Measurements from ENCODE around the gene ACCS.

DNA sequence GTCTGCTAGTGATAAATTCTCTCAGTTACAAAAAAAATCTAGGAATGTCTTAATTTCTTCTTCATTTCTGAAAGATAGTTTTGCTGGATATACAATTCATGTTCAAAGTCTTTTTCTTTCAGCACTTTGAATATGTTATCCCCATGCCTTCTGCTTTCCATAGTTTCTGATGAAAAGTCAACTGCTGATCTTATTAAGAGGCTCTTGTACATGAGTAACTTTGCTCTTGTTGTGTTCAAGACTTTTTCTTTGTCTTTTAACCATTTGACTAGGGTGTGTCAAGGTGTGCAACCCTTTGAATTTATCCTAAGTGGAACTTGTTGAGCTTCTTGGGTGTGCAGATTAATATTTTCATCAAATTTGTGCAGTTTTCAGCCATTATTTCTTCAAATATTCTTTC lies 40.3 kb upstream of the ACCS start:
- TF ChIP-seq, protein P1, sequence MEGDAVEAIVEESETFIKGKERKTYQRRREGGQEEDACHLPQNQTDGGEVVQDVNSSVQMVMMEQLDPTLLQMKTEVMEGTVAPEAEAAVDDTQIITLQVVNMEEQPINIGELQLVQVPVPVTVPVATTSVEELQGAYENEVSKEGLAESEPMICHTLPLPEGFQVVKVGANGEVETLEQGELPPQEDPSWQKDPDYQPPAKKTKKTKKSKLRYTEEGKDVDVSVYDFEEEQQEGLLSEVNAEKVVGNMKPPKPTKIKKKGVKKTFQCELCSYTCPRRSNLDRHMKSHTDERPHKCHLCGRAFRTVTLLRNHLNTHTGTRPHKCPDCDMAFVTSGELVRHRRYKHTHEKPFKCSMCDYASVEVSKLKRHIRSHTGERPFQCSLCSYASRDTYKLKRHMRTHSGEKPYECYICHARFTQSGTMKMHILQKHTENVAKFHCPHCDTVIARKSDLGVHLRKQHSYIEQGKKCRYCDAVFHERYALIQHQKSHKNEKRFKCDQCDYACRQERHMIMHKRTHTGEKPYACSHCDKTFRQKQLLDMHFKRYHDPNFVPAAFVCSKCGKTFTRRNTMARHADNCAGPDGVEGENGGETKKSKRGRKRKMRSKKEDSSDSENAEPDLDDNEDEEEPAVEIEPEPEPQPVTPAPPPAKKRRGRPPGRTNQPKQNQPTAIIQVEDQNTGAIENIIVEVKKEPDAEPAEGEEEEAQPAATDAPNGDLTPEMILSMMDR (IDR thresholded peaks at IDR 0.05), result no peak
- TF ChIP-seq POLR2A (IDR thresholded peaks at IDR 0.05), result no peak
